ENCODE measurements around the gene HTR2B.

DNA sequence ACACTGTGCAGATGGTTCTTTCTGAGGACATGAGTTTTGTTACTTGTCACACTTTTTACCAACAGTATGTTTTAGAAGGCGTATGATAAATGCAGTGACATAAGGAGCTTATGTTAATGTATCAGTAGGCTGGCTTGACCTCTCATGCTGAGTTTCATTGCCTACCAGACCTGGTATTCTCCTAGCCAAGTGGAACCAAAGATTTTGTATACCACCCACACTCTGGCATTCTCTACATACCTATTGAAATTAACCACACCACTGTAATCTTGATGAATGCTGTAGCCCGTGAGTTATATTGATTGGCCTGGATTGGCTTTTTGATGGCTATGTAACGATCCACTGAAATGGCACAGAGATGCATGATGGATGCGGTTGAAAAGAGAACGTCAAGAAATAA lies 11.4 kb downstream of the HTR2B start:
- TF ChIP-seq, protein P1, sequence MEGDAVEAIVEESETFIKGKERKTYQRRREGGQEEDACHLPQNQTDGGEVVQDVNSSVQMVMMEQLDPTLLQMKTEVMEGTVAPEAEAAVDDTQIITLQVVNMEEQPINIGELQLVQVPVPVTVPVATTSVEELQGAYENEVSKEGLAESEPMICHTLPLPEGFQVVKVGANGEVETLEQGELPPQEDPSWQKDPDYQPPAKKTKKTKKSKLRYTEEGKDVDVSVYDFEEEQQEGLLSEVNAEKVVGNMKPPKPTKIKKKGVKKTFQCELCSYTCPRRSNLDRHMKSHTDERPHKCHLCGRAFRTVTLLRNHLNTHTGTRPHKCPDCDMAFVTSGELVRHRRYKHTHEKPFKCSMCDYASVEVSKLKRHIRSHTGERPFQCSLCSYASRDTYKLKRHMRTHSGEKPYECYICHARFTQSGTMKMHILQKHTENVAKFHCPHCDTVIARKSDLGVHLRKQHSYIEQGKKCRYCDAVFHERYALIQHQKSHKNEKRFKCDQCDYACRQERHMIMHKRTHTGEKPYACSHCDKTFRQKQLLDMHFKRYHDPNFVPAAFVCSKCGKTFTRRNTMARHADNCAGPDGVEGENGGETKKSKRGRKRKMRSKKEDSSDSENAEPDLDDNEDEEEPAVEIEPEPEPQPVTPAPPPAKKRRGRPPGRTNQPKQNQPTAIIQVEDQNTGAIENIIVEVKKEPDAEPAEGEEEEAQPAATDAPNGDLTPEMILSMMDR (conservative IDR thresholded peaks at IDR 0.05 in 1 of 2, IDR thresholded peaks at IDR 0.05 in 1 of 2; ENCODE audit: low read depth in 1 of 2, low read length in 2 of 2) = no peak
- TF ChIP-seq EZH2 (IDR thresholded peaks at IDR 0.05; ENCODE audit: low read length, missing control alignments) = no peak

Measured in fibroblast of lung (primary cell).